Measurements from ENCODE around the gene IL11RA.
"Not testable (repeated sequence)": the region's sequence is repeated elsewhere in the genome, so short reads cannot be mapped to it uniquely, and the experiment has no call there.

Gene IL11RA

GRCh38 chr9:34628656-34629490, 23.1 kb upstream of the IL11RA start, which contains the start of gene ARID3C:
Gene ARID3C, minus strand, starts transcription at chr9:34629066. Its CDS starts 1,052 bp downstream, at chr9:34628014.
- DNase-seq (ENCODE audit: low read depth in 2 of 3, low spot score in 1 of 3): peak in 1 of 3 donors; percentile 48

- no peak for DNase-seq (ENCODE audit: low read depth in 2 of 3, low spot score in 1 of 3)
These were observed 22.5 kb upstream of the IL11RA start for GRCh38 chr9:34629491-34629808.

- DNase-seq (ENCODE audit: low read depth in 2 of 3, low spot score in 1 of 3): no peak
These were observed 21.4 kb upstream of the IL11RA start for GRCh38 chr9:34630402-34631154.

- DNase-seq (ENCODE audit: low read depth in 2 of 3, low spot score in 1 of 3): no peak
These were observed 18.8 kb upstream of the IL11RA start for GRCh38 chr9:34633166-34633565.

- peak; percentile 51 to 63 (median 56) for DNase-seq (ENCODE audit: low read depth in 2 of 3, low spot score in 1 of 3)
These were observed 18.0 kb upstream of the IL11RA start for GRCh38 chr9:34633851-34634550.

GRCh38 chr9:34634551-34635248, 17.3 kb upstream of the IL11RA start:
- DNase-seq (ENCODE audit: low read depth in 2 of 3, low spot score in 1 of 3): no peak

GRCh38 chr9:34635556-34635955, 16.4 kb upstream of the IL11RA start:
- DNase-seq (ENCODE audit: low read depth in 2 of 3, low spot score in 1 of 3): no peak

- no peak for DNase-seq (ENCODE audit: low read depth in 2 of 3, low spot score in 1 of 3)
These were observed 15.1 kb upstream of the IL11RA start for GRCh38 chr9:34636791-34637355.

- peak; percentile 87 to 92 (median 91) for DNase-seq (ENCODE audit: low read depth in 2 of 3, low spot score in 1 of 3)
These were observed 14.4 kb upstream of the IL11RA start, which contains the start of gene SIGMAR1 for GRCh38 chr9:34637356-34638137. Gene SIGMAR1, minus strand, starts transcription at chr9:34637787. Its CDS starts 90 bp downstream, at chr9:34637697.

GRCh38 chr9:34638138-34638445, 13.9 kb upstream of the IL11RA start:
- DNase-seq (ENCODE audit: low read depth in 2 of 3, low spot score in 1 of 3): no peak

- DNase-seq (ENCODE audit: low read depth in 2 of 3, low spot score in 1 of 3): not testable (repeated sequence)
These were observed 12.7 kb upstream of the IL11RA start for GRCh38 chr9:34639322-34639721.

- no peak for DNase-seq (ENCODE audit: low read depth in 2 of 3, low spot score in 1 of 3)
These were observed 9.3 kb upstream of the IL11RA start for GRCh38 chr9:34642679-34643078.

GRCh38 chr9:34644766-34645314, 7.1 kb upstream of the IL11RA start:
- no peak for DNase-seq (ENCODE audit: low read depth in 2 of 3, low spot score in 1 of 3)

GRCh38 chr9:34646211-34647083, 5.5 kb upstream of the IL11RA start, which contains the start of gene GALT:
Gene GALT, plus strand, starts transcription at chr9:34646675. Its CDS starts 30 bp downstream, at chr9:34646705.
- DNase-seq (ENCODE audit: low read depth in 2 of 3, low spot score in 1 of 3): peak; percentile 93 to 98 (median 97)

- DNase-seq (ENCODE audit: low read depth in 2 of 3, low spot score in 1 of 3): no peak
These were observed 4.9 kb upstream of the IL11RA start for GRCh38 chr9:34647084-34647403.

GRCh38 chr9:34647651-34648050, 4.3 kb upstream of the IL11RA start:
- no peak for DNase-seq (ENCODE audit: low read depth in 2 of 3, low spot score in 1 of 3)

GRCh38 chr9:34648673-34649072, 3.3 kb upstream of the IL11RA start:
- DNase-seq (ENCODE audit: low read depth in 2 of 3, low spot score in 1 of 3): no peak

GRCh38 chr9:34650816-34651215, 1.2 kb upstream of the IL11RA start:
- no peak for DNase-seq (ENCODE audit: low read depth in 2 of 3, low spot score in 1 of 3)

GRCh38 chr9:34651321-34651720, 664 bp upstream of the IL11RA start:
- DNase-seq (ENCODE audit: low read depth in 2 of 3, low spot score in 1 of 3): no peak
